IMR-90 (cell line): Measurements from ENCODE around the gene CCDC28B. TPM values are rescaled to one million over a fixed set of nuclear protein-coding genes. Genes with fewer than 3 reads are reported as not detected.

Experiments
- ATAC-seq: fragments of 200-7000 bp; cut with Tn5 transposase; 2 replicates; pipeline ENCODE4 v1.9.1; 2020; ENCODE audit warnings: low read depth, mild to moderate bottlenecking, moderate library complexity
- BruUV-seq: library from RNA; stranded (reverse); fragments of 400-500 nt; replicated peaks from 2 replicates; lab custom pipeline; 2021; lab: Mats Ljungman, UMichigan
- CTCF ChIA-PET: fragments of 300-600 bp; formaldehyde crosslinking; extraction: SDS; loops from one replicate; lab custom pipeline; 2021; ENCODE audit warnings: antibody characterized with exemption; lab: Yijun Ruan, JAX
- POLR2A ChIA-PET: fragments of 300-600 bp; sonication (Branson Sonifier 250); formaldehyde crosslinking; loops from one replicate; lab custom pipeline; 2022; ENCODE audit warnings: antibody characterized with exemption; ENCODE audit not compliant: unreplicated experiment; lab: Charles Lee
- DNase-seq: peaks from one replicate; pipeline ENCODE4 v3.0.0; 2013
- H2AFZ ChIP-seq: replicated peaks from 2 replicates; pipeline ENCODE3; 2013; ENCODE audit warnings: low read length, mild to moderate bottlenecking; ENCODE audit not compliant: poor library complexity
- H2AK5ac ChIP-seq: 2 replicates; pipeline ENCODE4 v1.6.1; 2013; ENCODE audit warnings: low read depth, low read length, inconsistent platforms
- H2AK9ac ChIP-seq: replicated peaks from 2 replicates; pipeline ENCODE3; 2013; ENCODE audit warnings: mild to moderate bottlenecking, low read depth, low read length, moderate library complexity; ENCODE audit not compliant: poor library complexity
- H2BK120ac ChIP-seq: 2 replicates; pipeline ENCODE4 v1.6.1; 2013; ENCODE audit warnings: low read depth, low read length, inconsistent platforms
- H2BK15ac ChIP-seq: 3 replicates; pipeline ENCODE4 v1.6.1; 2013; ENCODE audit warnings: low read depth, low read length, inconsistent platforms
- H2BK20ac ChIP-seq: 2 replicates; pipeline ENCODE4 v1.6.1; 2013; ENCODE audit warnings: low read depth, mild to moderate bottlenecking, inconsistent platforms, low read length, moderate library complexity
- H2BK5ac ChIP-seq: 2 replicates; pipeline ENCODE4 v1.6.1; 2013; ENCODE audit warnings: mild to moderate bottlenecking, low read depth, low read length, inconsistent platforms; ENCODE audit not compliant: poor library complexity, severe bottlenecking
- H3K14ac ChIP-seq: replicated peaks from 2 replicates; pipeline ENCODE4 v1.6.1; 2013; ENCODE audit warnings: low read depth, low read length, inconsistent platforms
- H3K18ac ChIP-seq: 2 replicates; pipeline ENCODE4 v1.6.1; 2013; ENCODE audit warnings: low read depth, low read length, control low read depth
- H3K23ac ChIP-seq: 2 replicates; pipeline ENCODE4 v1.6.1; 2013; ENCODE audit warnings: low read depth, low read length, inconsistent platforms
- H3K27ac ChIP-seq: 2 replicates; pipeline ENCODE4 v1.5.1; 2013; ENCODE audit warnings: mild to moderate bottlenecking, control low read depth, low read length; ENCODE audit not compliant: insufficient read depth
- H3K27me3 ChIP-seq: 2 replicates; pipeline ENCODE4 v1.6.1; 2013; ENCODE audit warnings: low read length; ENCODE audit not compliant: control insufficient read depth, insufficient read depth
- H3K36me3 ChIP-seq: 2 replicates; pipeline ENCODE4 v1.6.1; 2013; ENCODE audit warnings: low read length, mixed read lengths; ENCODE audit not compliant: control insufficient read depth, insufficient read depth
- H3K4ac ChIP-seq: 2 replicates; pipeline ENCODE4 v1.6.1; 2013; ENCODE audit warnings: low read depth, low read length, inconsistent platforms
- H3K4me1 ChIP-seq: 2 replicates; pipeline ENCODE4 v1.6.1; 2013; ENCODE audit warnings: low read length, mixed read lengths; ENCODE audit not compliant: control insufficient read depth, insufficient read depth
- H3K4me2 ChIP-seq: 2 replicates; pipeline ENCODE4 v1.6.1; 2013; ENCODE audit warnings: low read depth, mild to moderate bottlenecking, control low read depth, low read length, moderate library complexity
- H3K4me3 ChIP-seq: 2 replicates; pipeline ENCODE4 v1.5.1; 2013; ENCODE audit warnings: low read depth, mild to moderate bottlenecking, control low read depth, low read length, moderate library complexity; ENCODE audit not compliant: insufficient read depth
- H3K56ac ChIP-seq: 2 replicates; pipeline ENCODE4 v1.6.1; 2013; ENCODE audit warnings: low read length, inconsistent platforms; ENCODE audit not compliant: insufficient read depth; ENCODE audit errors: extremely low read depth
- H3K79me1 ChIP-seq, 2 experiments: 2 replicates each; pipeline ENCODE4 v1.6.1; 2013; ENCODE audit warnings: low read length in 2 of 2, inconsistent platforms in 1 of 2, low read depth in 1 of 2
- H3K9ac ChIP-seq: 2 replicates; pipeline ENCODE4 v1.6.1; 2013; ENCODE audit warnings: low read depth, low read length, control low read depth
- H3K9me1 ChIP-seq: 2 replicates; pipeline ENCODE4 v1.6.1; 2013; ENCODE audit warnings: low read length, inconsistent platforms; ENCODE audit not compliant: insufficient read depth
- H3K9me3 ChIP-seq: 2 replicates; pipeline ENCODE4 v1.6.1; 2013; ENCODE audit warnings: low read length; ENCODE audit not compliant: control insufficient read depth, insufficient read depth
- H4K20me1 ChIP-seq: 2 replicates; pipeline ENCODE4 v1.6.1; 2013; ENCODE audit warnings: low read length, inconsistent platforms; ENCODE audit not compliant: insufficient read depth
- H4K5ac ChIP-seq: 2 replicates; pipeline ENCODE4 v1.6.1; 2013; ENCODE audit warnings: mild to moderate bottlenecking, low read depth, low read length, control low read depth
- H4K8ac ChIP-seq, 2 experiments: 2 replicates each; pipeline ENCODE4 v1.6.1; 2013; ENCODE audit warnings: low read depth in 2 of 2, low read length in 2 of 2, control low read depth in 1 of 2, inconsistent platforms in 1 of 2
- H4K91ac ChIP-seq: 2 replicates; pipeline ENCODE4 v1.6.1; 2013; ENCODE audit warnings: low read depth, low read length, inconsistent platforms; ENCODE audit not compliant: insufficient read depth
- BHLHE40 ChIP-seq: fragments of 150-350 bp; IDR thresholded peaks from 2 replicates; pipeline ENCODE4 v1.6.1; 2016; ENCODE audit warnings: mild to moderate bottlenecking, low read depth, low read length
- CHD1 ChIP-seq: IDR thresholded peaks from 2 replicates; pipeline ENCODE4 v1.6.1; 2012; ENCODE audit warnings: low read depth, low read length, improper control_type of control experiment
- ELK1 ChIP-seq: fragments of 150-350 bp; IDR thresholded peaks from 2 replicates; pipeline ENCODE4 v1.6.1; 2016; ENCODE audit warnings: low read depth, mild to moderate bottlenecking, low read length, moderate library complexity, borderline replicate concordance
- FOS ChIP-seq: fragments of 150-350 bp; IDR thresholded peaks from 2 replicates; pipeline ENCODE4 v1.6.1; 2016; ENCODE audit warnings: low read depth, low read length
- MAZ ChIP-seq: IDR thresholded peaks from 2 replicates; pipeline ENCODE4 v1.6.1; 2012; ENCODE audit warnings: low read depth, mild to moderate bottlenecking, low read length, improper control_type of control experiment, moderate library complexity, borderline replicate concordance
- MXI1 ChIP-seq: IDR thresholded peaks from 2 replicates; pipeline ENCODE4 v1.6.1; 2012; ENCODE audit warnings: low read depth, mild to moderate bottlenecking, low read length, moderate library complexity, borderline replicate concordance
- NFE2L2 ChIP-seq: fragments of 150-350 bp; IDR thresholded peaks from 2 replicates; pipeline ENCODE4 v1.6.1; 2016; ENCODE audit warnings: low read depth, mild to moderate bottlenecking, low read length
- POLR2A ChIP-seq: IDR thresholded peaks from 2 replicates; pipeline ENCODE4 v1.6.1; 2012; ENCODE audit warnings: mild to moderate bottlenecking, low read depth, low read length
- RFX5 ChIP-seq: IDR thresholded peaks from 2 replicates; pipeline ENCODE4 v1.8.0; 2012; ENCODE audit warnings: low read depth, mild to moderate bottlenecking, low read length, moderate library complexity
- SMC3 ChIP-seq: fragments of 150-350 bp; IDR thresholded peaks from 2 replicates; pipeline ENCODE4 v1.6.1; 2016; ENCODE audit warnings: low read depth, mild to moderate bottlenecking, antibody characterized with exemption, low read length, moderate library complexity
- WGBS, 2 experiments: methylation state at CpG; one replicate each; pipeline versions ENCODE4 v1.1.5 to v1.1.7; 2013; ENCODE audit warnings: missing lambda C conversion rate in 2 of 2; ENCODE audit not compliant: insufficient read length in 1 of 2; ENCODE audit errors: extremely low coverage in 2 of 2; 5-methylcytosine and 5-hydroxymethylcytosine counted together
- dilution Hi-C: fragments of 300-500 bp; cut with HindIII; formaldehyde crosslinking; loops from one replicate; pipeline ENCODE4 v1.14.3; 2018; ENCODE audit warnings: low sequenced_read_pairs; ENCODE audit not compliant: unreplicated experiment
- in situ Hi-C: fragments of 300-500 bp; cut with MboI; formaldehyde crosslinking; loops from 3 replicates; pipeline ENCODE4 v1.14.3; 2019; ENCODE audit warnings: low sequenced_read_pairs, inconsistent platforms, mixed read lengths
- intact Hi-C: fragments of 100-400 bp; cut with micrococcal nuclease; formaldehyde crosslinking; loops from 2 replicates; pipeline ENCODE4 v1.10.0; 2022
- polyA plus RNA-seq, 3 experiments: library from polyadenylated mRNA; depleted of rRNA; stranded (reverse); fragments of >200 nt; gene quantifications; 2 replicates each; pipeline ENCODE4 v1.2.3, GENCODE V29; 2012; ENCODE audit warnings: low replicate concordance in 1 of 3
- total RNA-seq: library from RNA; depleted of rRNA; stranded (reverse); fragments of >200 nt; gene quantifications from 2 replicates; pipeline ENCODE4 v1.2.3, GENCODE V29; 2012
- TF ChIP-seq, protein P1 (sequence below): conservative IDR thresholded peaks from 2 replicates; pipeline ENCODE4 v1.5.1; 2012; ENCODE audit warnings: mild to moderate bottlenecking, low read depth, low read length, improper control_type of control experiment

The CCDC28B gene
- total and polyA plus RNA-seq, 2 of the 4 experiments (the other 2 are of a cell fraction), result 17.2 to 18.4 TPM

DNA sequence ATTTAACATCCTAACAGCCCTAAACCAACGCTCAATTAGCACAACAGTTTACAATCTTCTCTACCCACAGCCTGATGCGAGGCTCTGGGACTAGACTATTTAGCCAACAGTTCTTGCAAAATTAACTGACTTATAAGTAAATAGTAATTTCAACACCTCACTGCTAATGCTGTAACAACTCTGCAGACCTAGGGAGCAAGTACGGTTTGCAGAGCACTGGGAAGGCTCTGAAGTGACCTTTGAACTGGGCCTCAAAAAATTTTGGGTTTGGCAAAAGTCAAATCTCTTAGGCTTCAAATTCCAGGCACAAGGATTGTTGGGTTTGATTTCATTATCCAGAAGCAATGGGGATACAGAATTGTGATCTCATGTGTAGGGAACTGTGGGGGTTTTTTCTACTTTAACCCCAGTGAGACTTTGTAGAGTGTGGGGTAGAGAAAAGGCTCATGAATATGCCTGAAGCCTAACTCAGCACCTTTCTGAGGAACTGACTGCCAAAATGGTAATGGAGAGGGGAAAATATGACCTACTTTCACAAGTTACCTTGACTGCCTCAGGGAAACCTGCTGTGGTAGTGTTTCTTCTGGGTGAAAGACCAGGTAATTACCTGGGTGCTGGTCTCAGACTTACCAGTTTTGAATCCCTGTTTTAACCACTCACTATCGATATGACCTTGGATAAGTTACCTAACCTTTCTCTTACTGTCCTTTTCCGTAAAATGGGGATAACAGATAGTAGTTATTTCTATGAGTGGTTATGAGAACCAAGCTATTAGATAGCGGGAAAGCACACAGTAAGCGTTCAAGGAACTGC is 21.8 kb upstream of the CCDC28B start (continued):
- TF ChIP-seq ELK1, result no peak

DNA sequence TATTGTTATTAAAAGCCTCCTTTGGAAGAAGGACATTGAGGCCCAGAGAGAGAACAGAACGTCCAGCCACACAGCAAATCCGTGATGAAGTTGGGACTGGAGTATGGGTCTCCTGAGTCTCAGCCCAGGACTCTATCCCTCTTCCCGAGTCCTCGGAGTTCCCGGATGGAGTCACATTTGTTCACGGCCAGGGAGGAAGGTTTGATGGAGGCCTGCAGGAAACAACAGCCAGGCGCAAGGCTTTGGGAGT is 21.3 kb upstream of the CCDC28B start:
- peak; percentile 0; the same call in 1 of the 2 replicates for ATAC-seq
- intact Hi-C loops (no loop called here), dilution Hi-C loops (no loop called here), in situ Hi-C loops (no loop called here)
- Histone ChIP-seq H2AFZ (peak overlapping the region; percentile 98), H2BK20ac (no peak overlapping the region), H2BK5ac (peak overlapping the region; percentile 57), H3K27ac (peak overlapping the region; percentile 71), H3K9me3 (no peaks in the 10 kb centered on the region), H4K20me1 (peaks cover 11% of the 10 kb centered on the region), H3K36me3 (peaks cover 25% of the 10 kb centered on the region), H4K91ac (peak overlapping the region; percentile 93), H3K9ac (peak overlapping the region; percentile 74), H3K14ac (peak overlapping the region; percentile 69), H3K9me1 (peaks cover 10% of the 10 kb centered on the region; the same call in 1 of the 2 replicates), H3K79me1 (peaks cover 8 to 44% of the 10 kb centered on the region in 2 experiments), H3K23ac (peak overlapping the region; percentile 94), H3K4me2 (peak overlapping the region; percentile 88), H3K18ac (peak overlapping the region; percentile 66), H4K5ac (peak overlapping the region; percentile 96), H2AK9ac (peak overlapping the region; percentile 50), H4K8ac (peak overlapping the region; percentile 95 to 97), H2BK15ac (peak overlapping the region; percentile 12; the same call in 1 of the 3 replicates), H2BK120ac (peak overlapping the region; percentile 21; the same call in 1 of the 2 replicates), H3K4me3 (peak overlapping the region; percentile 27; the same call in 1 of the 2 replicates), H3K4ac (peak overlapping the region; percentile 85), H3K56ac (peak overlapping the region; percentile 90), H3K27me3 (no peaks in the 10 kb centered on the region), H3K4me1 (peaks cover 16% of the 10 kb centered on the region), H2AK5ac (peak overlapping the region; percentile 92)
- no peak for DNase-seq
- POLR2A ChIA-PET, result interaction anchor here (0.5 to 1.0 kb wide), 3 partner anchors 34 to 71 kb away, joined by 3 to 7 read pairs (median 4); partner anchors contain the start of gene KPNA6
- 0% methylated on average over 1 of the region's 7 CpGs; no CpG with 5 or more reads in 1 of the 2 experiments for WGBS, 2 experiments
- BruUV-seq, result no TSS peak
- CTCF ChIA-PET, result no interaction called here
- TF ChIP-seq RFX5 (no peak), MAZ (no peak), FOS (no peak), SMC3 (no peak), BHLHE40 (no peak), ELK1 (no peak), POLR2A (no peak), NFE2L2 (no peak), CHD1 (no peak), MXI1 (no peak)
- TF ChIP-seq, protein P1, sequence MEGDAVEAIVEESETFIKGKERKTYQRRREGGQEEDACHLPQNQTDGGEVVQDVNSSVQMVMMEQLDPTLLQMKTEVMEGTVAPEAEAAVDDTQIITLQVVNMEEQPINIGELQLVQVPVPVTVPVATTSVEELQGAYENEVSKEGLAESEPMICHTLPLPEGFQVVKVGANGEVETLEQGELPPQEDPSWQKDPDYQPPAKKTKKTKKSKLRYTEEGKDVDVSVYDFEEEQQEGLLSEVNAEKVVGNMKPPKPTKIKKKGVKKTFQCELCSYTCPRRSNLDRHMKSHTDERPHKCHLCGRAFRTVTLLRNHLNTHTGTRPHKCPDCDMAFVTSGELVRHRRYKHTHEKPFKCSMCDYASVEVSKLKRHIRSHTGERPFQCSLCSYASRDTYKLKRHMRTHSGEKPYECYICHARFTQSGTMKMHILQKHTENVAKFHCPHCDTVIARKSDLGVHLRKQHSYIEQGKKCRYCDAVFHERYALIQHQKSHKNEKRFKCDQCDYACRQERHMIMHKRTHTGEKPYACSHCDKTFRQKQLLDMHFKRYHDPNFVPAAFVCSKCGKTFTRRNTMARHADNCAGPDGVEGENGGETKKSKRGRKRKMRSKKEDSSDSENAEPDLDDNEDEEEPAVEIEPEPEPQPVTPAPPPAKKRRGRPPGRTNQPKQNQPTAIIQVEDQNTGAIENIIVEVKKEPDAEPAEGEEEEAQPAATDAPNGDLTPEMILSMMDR, result no peak
